ENCODE results near the gene ZIC5.

Gene ZIC5

GRCh38 chr13:99987154-99988019 lies 15.8 kb upstream of the ZIC5 start:
- peak; percentile 85 for DNase-seq

DNA sequence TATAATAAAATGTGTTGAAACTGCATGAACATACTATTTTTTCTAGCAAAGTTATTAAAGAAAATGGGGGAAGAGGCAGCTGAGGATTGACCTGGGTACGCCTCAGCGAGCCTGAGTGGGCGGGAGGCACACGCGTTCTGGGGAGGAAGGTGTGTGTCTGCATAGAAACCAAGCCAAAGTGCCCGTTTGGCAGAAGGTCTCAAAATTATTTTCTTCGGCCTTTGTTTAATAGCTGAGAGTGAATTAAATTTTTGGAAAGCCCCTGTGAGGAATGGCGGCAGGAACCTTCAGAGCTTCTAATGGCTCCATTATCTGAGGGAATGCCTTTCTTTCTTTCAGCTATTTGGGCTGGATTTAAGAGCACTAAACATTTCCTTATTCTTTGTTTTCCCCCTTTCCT lies 15.2 kb upstream of the ZIC5 start:
- peak; percentile 83 for DNase-seq

- peak; percentile 83 for DNase-seq
Measured at GRCh38 chr13:99985886-99986527, 14.4 kb upstream of the ZIC5 start.

GRCh38 chr13:99985241-99985874 lies 13.8 kb upstream of the ZIC5 start:
- peak; percentile 76 for DNase-seq

- peak; percentile 79 for DNase-seq
Measured at GRCh38 chr13:99984461-99985240, 13.1 kb upstream of the ZIC5 start.

DNA sequence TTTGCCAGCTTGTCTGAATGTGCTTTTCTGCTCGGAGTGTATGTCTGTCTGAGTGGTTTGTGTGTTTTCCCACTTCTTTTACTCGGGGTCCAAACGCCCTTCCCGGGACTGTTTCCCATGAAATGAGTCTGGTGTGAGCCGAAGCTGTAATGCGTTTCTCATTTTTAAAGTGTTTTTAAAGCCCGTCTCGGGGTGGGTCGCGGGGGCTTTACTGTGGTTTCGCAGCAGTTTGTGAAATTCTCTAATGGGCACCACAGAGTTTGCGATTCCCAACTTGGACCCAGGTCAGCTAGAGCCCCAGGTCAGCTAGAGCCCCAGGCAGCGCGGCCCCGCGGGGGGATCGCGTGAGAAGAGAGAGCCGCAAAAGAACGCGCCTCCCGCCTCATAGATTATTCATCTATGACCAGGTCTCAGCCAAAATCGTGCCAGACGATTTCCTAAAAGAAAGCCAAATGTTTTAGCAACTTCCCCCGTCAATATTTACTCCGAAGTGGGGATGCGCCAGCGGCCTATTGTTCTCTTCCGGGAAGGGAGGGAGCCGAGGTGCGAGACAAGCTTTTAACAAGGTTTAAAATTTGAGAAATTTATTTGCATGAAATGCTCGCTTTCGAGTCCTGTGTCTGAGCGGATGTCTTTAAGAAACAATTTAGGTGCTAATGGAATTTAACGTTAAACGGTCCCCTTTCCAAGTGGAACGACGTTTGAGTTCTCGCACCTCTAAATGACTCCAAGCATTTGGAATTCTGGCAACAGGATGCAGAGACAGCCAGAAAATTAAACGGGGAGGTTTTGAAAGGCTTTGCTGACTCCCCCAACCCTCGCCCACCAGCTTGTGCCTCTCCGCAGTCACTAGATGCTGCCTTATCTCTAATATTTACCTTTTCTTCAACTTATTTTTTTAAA lies 12.2 kb upstream of the ZIC5 start:
- peak; percentile 81 for DNase-seq

DNA sequence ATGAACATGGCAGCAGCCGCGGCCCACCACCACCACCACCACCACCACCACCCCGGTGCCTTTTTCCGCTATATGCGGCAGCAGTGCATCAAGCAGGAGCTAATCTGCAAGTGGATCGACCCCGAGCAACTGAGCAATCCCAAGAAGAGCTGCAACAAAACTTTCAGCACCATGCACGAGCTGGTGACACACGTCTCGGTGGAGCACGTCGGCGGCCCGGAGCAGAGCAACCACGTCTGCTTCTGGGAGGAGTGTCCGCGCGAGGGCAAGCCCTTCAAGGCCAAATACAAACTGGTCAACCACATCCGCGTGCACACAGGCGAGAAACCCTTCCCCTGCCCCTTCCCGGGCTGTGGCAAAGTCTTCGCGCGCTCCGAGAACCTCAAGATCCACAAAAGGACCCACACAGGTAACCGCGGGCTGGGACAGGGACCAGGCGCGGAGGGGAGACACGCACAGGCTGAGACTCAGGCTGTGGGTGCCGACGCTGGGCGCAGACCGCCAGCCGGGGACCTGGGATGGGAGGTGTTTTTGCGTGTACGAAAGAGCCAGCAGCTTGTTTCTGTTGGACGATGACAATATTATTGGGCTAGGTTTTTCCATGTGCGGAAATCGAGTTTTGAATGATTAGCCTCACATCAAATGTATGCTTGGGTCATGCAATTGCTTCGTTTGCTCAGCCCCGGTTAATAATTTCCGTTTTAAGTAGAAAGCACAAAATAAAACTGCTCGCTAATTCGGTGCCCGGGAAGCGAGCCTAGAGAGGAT lies 11.3 kb upstream of the ZIC5 start:
- peak; percentile 74 for DNase-seq

DNA sequence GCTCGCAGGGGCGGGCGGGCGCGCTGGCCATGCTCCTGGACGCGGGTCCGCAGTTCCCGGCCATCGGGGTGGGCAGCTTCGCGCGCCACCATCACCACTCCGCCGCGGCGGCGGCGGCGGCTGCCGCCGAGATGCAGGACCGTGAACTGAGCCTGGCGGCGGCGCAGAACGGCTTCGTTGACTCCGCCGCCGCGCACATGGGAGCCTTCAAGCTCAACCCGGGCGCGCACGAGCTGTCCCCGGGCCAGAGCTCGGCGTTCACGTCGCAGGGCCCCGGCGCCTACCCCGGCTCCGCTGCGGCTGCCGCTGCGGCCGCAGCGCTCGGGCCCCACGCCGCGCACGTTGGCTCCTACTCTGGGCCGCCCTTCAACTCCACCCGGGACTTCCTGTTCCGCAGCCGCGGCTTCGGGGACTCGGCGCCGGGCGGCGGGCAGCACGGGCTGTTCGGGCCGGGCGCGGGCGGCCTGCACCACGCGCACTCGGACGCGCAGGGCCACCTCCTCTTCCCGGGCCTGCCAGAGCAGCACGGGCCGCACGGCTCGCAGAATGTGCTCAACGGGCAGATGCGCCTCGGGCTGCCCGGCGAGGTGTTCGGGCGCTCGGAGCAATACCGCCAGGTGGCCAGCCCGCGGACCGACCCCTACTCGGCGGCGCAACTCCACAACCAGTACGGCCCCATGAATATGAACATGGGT lies 10.6 kb upstream of the ZIC5 start:
- peak; percentile 62 for DNase-seq

DNA sequence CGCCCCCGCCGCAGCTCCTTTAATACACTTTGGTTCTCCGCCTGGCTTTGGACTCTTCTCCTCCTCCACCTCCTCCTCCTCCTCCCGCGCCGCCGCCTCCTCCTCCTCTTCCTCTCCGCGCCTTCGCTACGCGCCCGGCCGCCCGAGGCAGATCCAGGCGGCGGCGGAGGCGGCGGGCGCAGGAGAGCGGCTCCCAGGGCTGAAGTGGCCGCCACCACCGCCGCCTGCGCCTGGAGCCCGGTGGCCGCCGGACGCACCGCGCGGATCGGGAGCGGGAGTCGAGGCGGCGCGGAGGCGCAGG lies 10.1 kb upstream of the ZIC5 start, which contains the start of gene ZIC2:
Gene ZIC2, plus strand, starts transcription at position 50 of the 301 bp plus-strand sequence. CDS start 281 bp downstream, outside the sequence.
- DNase-seq, result no peak

DNA sequence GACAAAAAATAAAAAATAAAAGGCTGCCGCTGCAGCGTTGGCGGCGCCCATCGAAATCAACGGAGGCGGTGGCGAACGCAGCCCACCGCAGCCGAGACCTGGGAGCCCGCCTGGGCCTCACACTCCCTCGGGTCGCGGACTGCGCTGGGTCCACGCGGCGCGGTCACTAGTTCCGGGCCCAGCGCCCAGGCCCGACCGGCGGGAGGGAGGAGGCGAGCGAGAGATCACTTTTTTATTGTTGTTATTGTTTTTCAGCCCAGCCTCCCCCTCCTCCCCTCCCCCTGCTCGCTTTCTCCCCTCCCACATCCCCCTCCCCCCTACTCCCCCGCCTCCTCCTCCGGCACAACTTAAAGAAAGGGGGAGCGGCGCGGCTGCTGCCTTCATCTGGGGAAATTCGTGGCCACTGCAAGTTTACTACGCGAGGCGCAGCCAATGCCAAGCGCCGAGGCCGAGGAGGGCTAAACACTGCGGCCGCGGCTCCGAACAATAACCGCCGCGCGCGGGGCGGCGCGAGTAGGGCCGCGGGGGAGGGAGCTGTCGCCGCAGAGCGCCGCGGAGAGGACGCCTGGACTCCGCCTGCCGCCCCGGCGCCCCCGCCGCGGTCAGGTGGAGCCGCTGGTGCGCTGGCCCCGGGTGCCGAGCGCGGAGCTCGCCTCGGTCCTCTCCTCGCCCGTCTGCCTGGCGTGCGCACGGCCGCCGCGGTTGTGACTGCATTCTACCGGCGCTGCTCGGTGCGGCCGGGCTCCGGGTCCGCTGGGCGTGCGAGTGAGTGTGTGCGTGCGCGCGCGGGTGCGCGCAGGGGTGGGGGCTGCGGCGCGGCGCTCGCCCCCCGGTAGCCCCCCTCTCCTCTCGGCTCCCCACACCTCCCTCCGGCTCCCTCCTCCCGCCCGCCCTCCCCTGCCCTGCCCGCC lies 9.5 kb upstream of the ZIC5 start:
- DNase-seq, result peak; percentile 94

GRCh38 chr13:99980201-99980823 lies 8.7 kb upstream of the ZIC5 start:
- peak; percentile 91 for DNase-seq

- DNase-seq, result peak; percentile 77
Measured at GRCh38 chr13:99979453-99980200, 8.1 kb upstream of the ZIC5 start.

- DNase-seq, result peak; percentile 82
Measured at GRCh38 chr13:99978799-99979452, 7.4 kb upstream of the ZIC5 start.

- DNase-seq, result peak; percentile 83
Measured at GRCh38 chr13:99977912-99978798, 6.6 kb upstream of the ZIC5 start.

- peak; percentile 72 for DNase-seq
Measured at GRCh38 chr13:99977334-99977911, 5.9 kb upstream of the ZIC5 start.

GRCh38 chr13:99976575-99976974 lies 5.0 kb upstream of the ZIC5 start:
- DNase-seq, result peak; percentile 55
